Measurements from ENCODE around the gene ATP13A3.

DNA sequence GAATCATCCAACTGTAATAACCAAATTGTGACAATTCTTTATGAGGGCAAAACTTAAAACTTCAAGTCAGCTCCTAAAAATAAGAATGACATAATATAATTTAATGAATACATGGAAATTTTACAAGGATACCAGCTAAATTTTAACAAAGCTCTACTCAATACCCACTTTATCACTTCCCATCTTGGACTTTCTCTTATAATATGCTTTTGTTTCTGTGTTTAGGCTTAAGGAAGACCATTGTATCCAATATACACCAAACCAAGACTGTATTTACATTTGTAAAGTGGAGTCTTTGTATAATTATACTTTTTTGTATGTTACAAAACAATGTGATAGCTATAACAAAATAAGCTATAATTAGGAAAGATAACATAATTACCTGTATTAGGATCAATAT lies 16.8 kb downstream of the ATP13A3 start:
- TF ChIP-seq, protein P1, sequence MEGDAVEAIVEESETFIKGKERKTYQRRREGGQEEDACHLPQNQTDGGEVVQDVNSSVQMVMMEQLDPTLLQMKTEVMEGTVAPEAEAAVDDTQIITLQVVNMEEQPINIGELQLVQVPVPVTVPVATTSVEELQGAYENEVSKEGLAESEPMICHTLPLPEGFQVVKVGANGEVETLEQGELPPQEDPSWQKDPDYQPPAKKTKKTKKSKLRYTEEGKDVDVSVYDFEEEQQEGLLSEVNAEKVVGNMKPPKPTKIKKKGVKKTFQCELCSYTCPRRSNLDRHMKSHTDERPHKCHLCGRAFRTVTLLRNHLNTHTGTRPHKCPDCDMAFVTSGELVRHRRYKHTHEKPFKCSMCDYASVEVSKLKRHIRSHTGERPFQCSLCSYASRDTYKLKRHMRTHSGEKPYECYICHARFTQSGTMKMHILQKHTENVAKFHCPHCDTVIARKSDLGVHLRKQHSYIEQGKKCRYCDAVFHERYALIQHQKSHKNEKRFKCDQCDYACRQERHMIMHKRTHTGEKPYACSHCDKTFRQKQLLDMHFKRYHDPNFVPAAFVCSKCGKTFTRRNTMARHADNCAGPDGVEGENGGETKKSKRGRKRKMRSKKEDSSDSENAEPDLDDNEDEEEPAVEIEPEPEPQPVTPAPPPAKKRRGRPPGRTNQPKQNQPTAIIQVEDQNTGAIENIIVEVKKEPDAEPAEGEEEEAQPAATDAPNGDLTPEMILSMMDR (conservative IDR thresholded peaks at IDR 0.05; ENCODE audit: low read depth, low read length) = no peak
- no peak for TF ChIP-seq POLR2A (IDR thresholded peaks at IDR 0.05; ENCODE audit: low read depth, low read length)
- TF ChIP-seq SMC3 (IDR thresholded peaks at IDR 0.05; ENCODE audit: low read depth, low read length) = no peak
- TF ChIP-seq CEBPB (IDR thresholded peaks at IDR 0.05; ENCODE audit: low read depth, low read length) = no peak
- no peak for TF ChIP-seq FOS (IDR thresholded peaks at IDR 0.05; ENCODE audit: low read depth, low read length)

All from IMR-90 (cell line).